Measurements from ENCODE around the gene CCDC142. TPM values are rescaled to one million over a fixed set of nuclear protein-coding genes. Genes with fewer than 3 reads are reported as not detected.

The CCDC142 gene
- total and polyA plus RNA-seq, 9 of the 15 experiments (the other 6 are each of a cell fraction or from before 2014, with no cell fraction given): 0.55 to 11.7 (median 7.2) TPM

- TF ChIP-seq PKNOX1 (IDR thresholded peaks at IDR 0.05): peak; percentile 29; the same call in 1 of the 2 replicates
- TF ChIP-seq TEAD1 (CRISPR knock-in tag; IDR thresholded peaks at IDR 0.05): no peak
- TF ChIP-seq ARID1B (IDR thresholded peaks at IDR 0.05): peak; percentile 15; the same call in 1 of the 2 replicates
- no peak for TF ChIP-seq BHLHE40 (IDR thresholded peaks at IDR 0.05; ENCODE audit: low read length)
- 0 out of 2 replicates have a peak, but pooled peaks have one; percentile 32 for TF ChIP-seq CBFA2T3 (IDR thresholded peaks at IDR 0.05)
These were observed 9.1 kb upstream of the CCDC142 start (continued) for GRCh38 chr2:74491648-74492544.

- no peak for DNase-seq (ENCODE audit: extremely low read depth in 1 of 4, low spot score in 3 of 4)
- H3K4me1 ChIP-seq (replicated peaks in 1 of 2; ENCODE audit: control insufficient read depth in 2 of 2, insufficient read depth in 2 of 2, low read length in 2 of 2): peaks cover 4 to 6% of the 10 kb centered on the region in 2 experiments; a peak in 4 of 5 replicates
- ChIA-PET CTCF (ENCODE audit: low intra/inter-chr PET ratio) (no interaction called here), POLR2A (interaction anchor here (1.2 to 2.4 kb wide), 3 partner anchors 9 to 14 kb away, joined by 5 to 13 read pairs (median 6); no protein-coding TSS in a partner anchor)
- H3K36me3 ChIP-seq (ENCODE audit: control insufficient read depth, insufficient read depth, low read length): peaks cover 63% of the 10 kb centered on the region; the same call in 2 of the 3 replicates
- 90% methylated on average over 8 of the region's 9 CpGs for WGBS (ENCODE audit: insufficient coverage, low coverage, missing lambda C conversion rate)
- FAIRE-seq: no peak
- in situ Hi-C loops (cut with MboI): loop anchor here (5.0 kb wide), 1 partner anchor 82 kb away; no protein-coding TSS in a partner anchor
- intact Hi-C loops (cut with micrococcal nuclease): no loop called here
- no peaks in the 10 kb centered on the region for H3K9me1 ChIP-seq (ENCODE audit: control insufficient read depth, insufficient read depth, low read length)
- H3K9ac ChIP-seq (ENCODE audit: insufficient read depth in 1 of 2, low read depth in 2 of 2, low read length in 2 of 2): peak overlapping the region in 1 of 2 experiments; percentile 52; a peak in 1 of 4 replicates
- no peak overlapping the region for H3K4me2 ChIP-seq (ENCODE audit: insufficient read depth, low read length)
- no peaks in the 10 kb centered on the region for H3K9me3 ChIP-seq (replicated peaks; ENCODE audit: control insufficient read depth, insufficient read depth, low read depth, low read length)
- H3K27ac ChIP-seq (ENCODE audit: extremely low read depth, low read depth, low read length): no peak overlapping the region
- H2AFZ ChIP-seq (ENCODE audit: low read depth, low read length): no peak overlapping the region
- no TSS peak for BruUV-seq (replicated peaks)
- no peak for ATAC-seq
- no peaks in the 10 kb centered on the region for H3K27me3 ChIP-seq (ENCODE audit: control insufficient read depth in 2 of 2, insufficient read depth in 2 of 2, low read length in 2 of 2)
- H3K79me2 ChIP-seq (ENCODE audit: control insufficient read depth, insufficient read depth, low read length): no peaks in the 10 kb centered on the region
- TF ChIP-seq MED1 (CRISPR knock-in tag; IDR thresholded peaks at IDR 0.05; ENCODE audit: borderline replicate concordance) (no peak), PTRF (tag; IDR thresholded peaks at IDR 0.05) (no peak), PCBP2 (IDR thresholded peaks at IDR 0.05; ENCODE audit: low read depth, low read length, poor library complexity, severe bottlenecking) (no peak)
- no peaks in the 10 kb centered on the region for H4K20me1 ChIP-seq (replicated peaks; ENCODE audit: control insufficient read depth, insufficient read depth, low read length)
- H3K4me3 ChIP-seq: no peak overlapping the region
These were observed 7.1 kb upstream of the CCDC142 start for GRCh38 chr2:74489906-74490305.

Data from K562 (cell line).